GM23338 (cell line): ENCODE results near the gene FNIP2. TPM values are rescaled to one million over a fixed set of nuclear protein-coding genes. Genes with fewer than 3 reads are reported as not detected.

Source experiments
- ATAC-seq: fragments of 200-7000 bp; cut with Tn5 transposase; 3 replicates; pipeline ENCODE4 v1.9.1; 2020
- DNase-seq: peaks from one replicate; pipeline ENCODE4 v3.0.0-alpha.2; 2015; ENCODE audit warnings: low spot score
- H2AFZ ChIP-seq: fragments of 200-600 bp; sonication (generic); 2 replicates; pipeline ENCODE4 v1.8.0; 2016; ENCODE audit warnings: antibody characterized with exemption, mild to moderate bottlenecking, moderate library complexity
- H3F3A ChIP-seq: fragments of 200-600 bp; sonication (generic); replicated peaks from 2 replicates; pipeline ENCODE4 v1.8.0; 2017; ENCODE audit warnings: antibody characterized with exemption, mixed run types, low read depth
- H3K27ac ChIP-seq: fragments of 200-600 bp; sonication (generic); 2 replicates; pipeline ENCODE4 v1.6.1; 2016; ENCODE audit warnings: low read depth
- H3K27me3 ChIP-seq: fragments of 200-600 bp; sonication (generic); 2 replicates; pipeline ENCODE4 v1.8.0; 2016; ENCODE audit warnings: mild to moderate bottlenecking, mixed run types, moderate library complexity; ENCODE audit not compliant: insufficient read depth
- H3K36me3 ChIP-seq: fragments of 200-600 bp; sonication (generic); 2 replicates; pipeline ENCODE4 v1.8.0; 2016; ENCODE audit warnings: mild to moderate bottlenecking; ENCODE audit not compliant: insufficient read depth
- H3K4me1 ChIP-seq: fragments of 200-600 bp; sonication (generic); 2 replicates; pipeline ENCODE4 v1.8.0; 2016; ENCODE audit warnings: mild to moderate bottlenecking, moderate library complexity; ENCODE audit not compliant: insufficient read depth
- H3K4me2 ChIP-seq: fragments of 200-600 bp; sonication (generic); 2 replicates; pipeline ENCODE4 v1.7.1; 2017; ENCODE audit warnings: mixed run types
- H3K4me3 ChIP-seq: fragments of 200-600 bp; sonication (generic); 2 replicates; pipeline ENCODE4 v1.6.1; 2016; ENCODE audit warnings: mixed run types
- H3K79me2 ChIP-seq: fragments of 200-600 bp; sonication (generic); replicated peaks from 2 replicates; pipeline ENCODE4 v1.8.0; 2017; ENCODE audit warnings: mild to moderate bottlenecking; ENCODE audit not compliant: insufficient read depth
- H3K9me2 ChIP-seq: fragments of 200-600 bp; sonication (generic); 2 replicates; pipeline ENCODE4 v1.8.0; 2017; ENCODE audit not compliant: insufficient read depth
- H4K20me1 ChIP-seq: fragments of 200-600 bp; sonication (generic); replicated peaks from 2 replicates; pipeline ENCODE4 v1.8.0; 2017; ENCODE audit warnings: mild to moderate bottlenecking; ENCODE audit not compliant: insufficient read depth
- H3K27ac Mint-ChIP-seq: 2 replicates; pipeline ENCODE4 v1.8.0; 2020; ENCODE audit warnings: inconsistent platforms, mild to moderate bottlenecking, moderate library complexity, mixed read lengths
- H3K27me3 Mint-ChIP-seq: 3 replicates; pipeline ENCODE4 v1.8.0; 2022; ENCODE audit warnings: low read depth, mild to moderate bottlenecking, moderate library complexity, mixed read lengths, inconsistent platforms; ENCODE audit not compliant: insufficient read depth, poor library complexity
- H3K36me3 Mint-ChIP-seq: 3 replicates; pipeline ENCODE4 v1.8.0; 2021; ENCODE audit warnings: low read depth, mild to moderate bottlenecking, inconsistent platforms, moderate library complexity, mixed read lengths
- H3K4me1 Mint-ChIP-seq: 3 replicates; pipeline ENCODE4 v1.8.0; 2020; ENCODE audit warnings: mild to moderate bottlenecking, inconsistent platforms, mixed read lengths
- H3K4me3 Mint-ChIP-seq: 3 replicates; pipeline ENCODE4 v1.8.0; 2021; ENCODE audit warnings: moderate library complexity, mild to moderate bottlenecking, inconsistent platforms, mixed read lengths
- H3K9me3 Mint-ChIP-seq: 3 replicates; pipeline ENCODE4 v1.8.0; 2020; ENCODE audit warnings: moderate library complexity, mild to moderate bottlenecking, inconsistent platforms, mixed read lengths
- CREB1 ChIP-seq: fragments of 250-450 bp; sonication (Bioruptor Pico); IDR thresholded peaks from 2 replicates; pipeline ENCODE4 v1.5.0; 2020; ENCODE audit warnings: low read depth, mild to moderate bottlenecking, moderate library complexity
- CTCF ChIP-seq, 2 experiments: fragments of 200-600 bp in 1 of 2; sonication (generic) in 1 of 2; conservative IDR thresholded peaks; 2 replicates each; pipeline versions ENCODE4 v1.5.1 to v1.6.1; 2016 to 2017; ENCODE audit warnings: antibody characterized with exemption in 2 of 2, low read depth in 2 of 2, mild to moderate bottlenecking in 2 of 2, moderate library complexity in 1 of 2
- ETS1 ChIP-seq: IDR thresholded peaks from 2 replicates; pipeline ENCODE4 v1.6.1; 2016; ENCODE audit warnings: antibody characterized with exemption
- EZH2 ChIP-seq: fragments of 200-600 bp; sonication (generic); IDR thresholded peaks from one replicate; pipeline ENCODE4 v1.8.0; 2017; ENCODE audit warnings: antibody characterized with exemption, mild to moderate bottlenecking, low read depth; ENCODE audit not compliant: unreplicated experiment
- EZH2phosphoT487 ChIP-seq: fragments of 200-600 bp; sonication (generic); IDR thresholded peaks from one replicate; pipeline ENCODE4 v1.8.1; 2018; ENCODE audit warnings: antibody characterized with exemption; ENCODE audit not compliant: unreplicated experiment
- JUNB ChIP-seq: IDR thresholded peaks from one replicate; pipeline ENCODE4 v1.6.1; 2016; ENCODE audit warnings: antibody characterized with exemption; ENCODE audit not compliant: unreplicated experiment
- NANOG ChIP-seq: IDR thresholded peaks from 2 replicates; pipeline ENCODE4 v1.6.1; 2016; ENCODE audit warnings: antibody characterized with exemption, borderline replicate concordance
- POLR2AphosphoS5 ChIP-seq: IDR thresholded peaks from 2 replicates; pipeline ENCODE4 v1.6.1; 2016; ENCODE audit warnings: antibody characterized with exemption, low read depth
- REST ChIP-seq: IDR thresholded peaks from one replicate; pipeline ENCODE4 v1.6.1; 2018; ENCODE audit warnings: antibody characterized with exemption; ENCODE audit not compliant: unreplicated experiment
- STAT1 ChIP-seq: IDR thresholded peaks from one replicate; pipeline ENCODE4 v1.6.1; 2016; ENCODE audit warnings: antibody characterized with exemption; ENCODE audit not compliant: unreplicated experiment
- ZNF114 ChIP-seq: fragments of 250-450 bp; sonication (Bioruptor Pico); IDR thresholded peaks from 2 replicates; pipeline ENCODE4 v1.5.0; 2020; ENCODE audit warnings: mild to moderate bottlenecking, moderate library complexity
- ZNF331 ChIP-seq: fragments of 250-450 bp; sonication (Bioruptor Pico); IDR thresholded peaks from 2 replicates; pipeline ENCODE4 v1.5.0; 2020; ENCODE audit warnings: low read depth, mild to moderate bottlenecking, moderate library complexity
- ZNF462 ChIP-seq: fragments of 250-450 bp; sonication (Bioruptor Pico); IDR thresholded peaks from 2 replicates; pipeline ENCODE4 v1.5.0; 2020; ENCODE audit warnings: mild to moderate bottlenecking, moderate library complexity
- polyA plus RNA-seq: library from polyadenylated mRNA; unstranded; fragments of >200 nt; fragmentation: Nextera tagmentation; extraction: Ambion mirVana; gene quantifications from 2 replicates; pipeline ENCODE4 v1.2.1, GENCODE V29; 2016
- total RNA-seq: library from RNA; depleted of rRNA; stranded (reverse); fragments of >200 nt; shearing (Covaris generic); gene quantifications from 2 replicates; pipeline ENCODE4 v1.2.3, GENCODE V29; 2014

Gene FNIP2
- total and polyA plus RNA-seq, 2 experiments from 2014 or later, result 2.7 to 17.2 TPM

GRCh38 chr4:158767451-158767850 lies 1.4 kb upstream of the FNIP2 start:
- H3K4me2 ChIP-seq, result peak overlapping the region; percentile 86

More at GRCh38 chr4:158767451-158767850, 1.4 kb upstream of the FNIP2 start:
- H3K36me3 Mint-ChIP-seq, result no peaks in the 10 kb centered on the region
- ATAC-seq, result no peak
- H3K4me1 Mint-ChIP-seq, result peaks cover 26% of the 10 kb centered on the region
- no peak for TF ChIP-seq CTCF (conservative IDR thresholded peaks at IDR 0.05; ENCODE audit: low read depth in 2 of 2)
- TF ChIP-seq JUNB, result no peak
- no peak for TF ChIP-seq NANOG
- no peak for TF ChIP-seq REST
- TF ChIP-seq STAT1, result no peak
- TF ChIP-seq ETS1, result no peak
- TF ChIP-seq CREB1 (CRISPR knock-in tag), result no peak
- no peak for TF ChIP-seq ZNF462 (CRISPR knock-in tag)
- no peak for TF ChIP-seq ZNF114 (CRISPR knock-in tag)
- TF ChIP-seq POLR2AphosphoS5, result no peak
- TF ChIP-seq EZH2phosphoT487, result no peak
- no peak for TF ChIP-seq EZH2
- no peak for TF ChIP-seq ZNF331 (CRISPR knock-in tag)
- peak overlapping the region; percentile 87; the same call in 1 of the 2 replicates for H2AFZ ChIP-seq
- peaks cover 10% of the 10 kb centered on the region; the same call in 1 of the 2 replicates for H4K20me1 ChIP-seq
- peaks cover 9% of the 10 kb centered on the region for H3K27me3 Mint-ChIP-seq
- no peaks in the 10 kb centered on the region for H3K36me3 ChIP-seq
- H3F3A ChIP-seq, result peaks cover 3% of the 10 kb centered on the region; the same call in 1 of the 2 replicates
- no peak overlapping the region for H3K27ac ChIP-seq
- DNase-seq, result no peak
- H3K79me2 ChIP-seq, result peaks cover 31% of the 10 kb centered on the region
- H3K27ac Mint-ChIP-seq, result no peak overlapping the region
- H3K27me3 ChIP-seq, result peaks cover 20% of the 10 kb centered on the region
- H3K9me2 ChIP-seq, result no peaks in the 10 kb centered on the region
- H3K9me3 Mint-ChIP-seq, result no peaks in the 10 kb centered on the region; the same call in 2 of the 3 replicates
- H3K4me1 ChIP-seq, result peaks cover 17% of the 10 kb centered on the region
- peak overlapping the region; percentile 84 for H3K4me3 Mint-ChIP-seq
- H3K4me3 ChIP-seq, result peak overlapping the region; percentile 58; the same call in 1 of the 2 replicates
